OCI-LY1 (cell line): Measurements from ENCODE around the gene JMJD1C.

Experiments
- EZH2 ChIP-seq: fragments of 200-600 bp; sonication (generic), shearing (Covaris generic); IDR thresholded peaks from 2 replicates; pipeline ENCODE4 v1.8.0; 2017; ENCODE audit warnings: borderline replicate concordance, mixed run types, mild to moderate bottlenecking, antibody characterized with exemption, low read length, moderate library complexity, mixed read lengths
- TF ChIP-seq, protein P1 (sequence below): fragments of 200-600 bp; sonication (generic), shearing (Covaris generic); IDR thresholded peaks from 2 replicates; pipeline ENCODE4 v1.5.1; 2017; ENCODE audit warnings: mild to moderate bottlenecking, antibody characterized with exemption, low read length, moderate library complexity, mixed read lengths

DNA sequence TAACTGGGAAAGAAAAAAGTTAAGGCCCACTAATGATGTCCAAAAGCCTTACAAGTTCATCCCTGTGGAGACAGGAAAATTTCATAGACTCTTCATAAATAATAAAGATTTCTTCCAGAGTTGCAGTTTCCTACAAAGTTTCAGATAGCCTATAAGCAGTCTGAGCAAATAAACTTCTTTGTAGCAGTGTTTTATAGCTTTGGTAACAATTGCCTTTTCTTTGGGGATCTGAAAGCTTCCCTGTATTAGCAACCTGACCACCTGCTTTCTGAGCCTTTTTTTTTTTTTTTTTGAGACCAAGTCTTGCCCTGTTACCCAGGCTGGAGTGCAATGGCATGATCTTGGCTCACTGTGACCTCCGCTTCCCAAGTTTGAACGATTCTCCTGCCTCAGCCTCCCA is 182.7 kb downstream of the JMJD1C start:
- TF ChIP-seq, protein P1, sequence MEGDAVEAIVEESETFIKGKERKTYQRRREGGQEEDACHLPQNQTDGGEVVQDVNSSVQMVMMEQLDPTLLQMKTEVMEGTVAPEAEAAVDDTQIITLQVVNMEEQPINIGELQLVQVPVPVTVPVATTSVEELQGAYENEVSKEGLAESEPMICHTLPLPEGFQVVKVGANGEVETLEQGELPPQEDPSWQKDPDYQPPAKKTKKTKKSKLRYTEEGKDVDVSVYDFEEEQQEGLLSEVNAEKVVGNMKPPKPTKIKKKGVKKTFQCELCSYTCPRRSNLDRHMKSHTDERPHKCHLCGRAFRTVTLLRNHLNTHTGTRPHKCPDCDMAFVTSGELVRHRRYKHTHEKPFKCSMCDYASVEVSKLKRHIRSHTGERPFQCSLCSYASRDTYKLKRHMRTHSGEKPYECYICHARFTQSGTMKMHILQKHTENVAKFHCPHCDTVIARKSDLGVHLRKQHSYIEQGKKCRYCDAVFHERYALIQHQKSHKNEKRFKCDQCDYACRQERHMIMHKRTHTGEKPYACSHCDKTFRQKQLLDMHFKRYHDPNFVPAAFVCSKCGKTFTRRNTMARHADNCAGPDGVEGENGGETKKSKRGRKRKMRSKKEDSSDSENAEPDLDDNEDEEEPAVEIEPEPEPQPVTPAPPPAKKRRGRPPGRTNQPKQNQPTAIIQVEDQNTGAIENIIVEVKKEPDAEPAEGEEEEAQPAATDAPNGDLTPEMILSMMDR = no peak
- no peak for TF ChIP-seq EZH2
